H9 (cell line): Measurements from ENCODE around the gene FBXL15. TPM values are rescaled to one million over a fixed set of nuclear protein-coding genes. Genes with fewer than 3 reads are reported as not detected.

ENCODE experiments used
- DNase-seq: peaks from one replicate; pipeline ENCODE4 v3.0.0-alpha.2; 2017
- H2AFZ ChIP-seq: one replicate; pipeline ENCODE4 v1.6.1; 2013; ENCODE audit warnings: mild to moderate bottlenecking, low read length, control low read depth, moderate library complexity
- H2AK5ac ChIP-seq: 2 replicates; pipeline ENCODE4 v1.6.1; 2013; ENCODE audit warnings: low read length, control low read depth, mixed read lengths; ENCODE audit not compliant: insufficient read length
- H2BK120ac ChIP-seq: one replicate; pipeline ENCODE4 v1.6.1; 2013; ENCODE audit warnings: low read depth, mild to moderate bottlenecking, low read length, control low read depth, inconsistent platforms; ENCODE audit not compliant: poor library complexity, severe bottlenecking
- H2BK12ac ChIP-seq: 2 replicates; pipeline ENCODE4 v1.6.1; 2013; ENCODE audit warnings: low read length, control low read depth, mixed read lengths, low read depth; ENCODE audit not compliant: insufficient read length
- H2BK15ac ChIP-seq: 2 replicates; pipeline ENCODE4 v1.6.1; 2013; ENCODE audit warnings: low read depth, low read length, control low read depth
- H2BK20ac ChIP-seq: one replicate; pipeline ENCODE4 v1.6.1; 2013; ENCODE audit warnings: low read depth, mild to moderate bottlenecking, low read length, control low read depth, inconsistent platforms; ENCODE audit not compliant: poor library complexity, severe bottlenecking
- H2BK5ac ChIP-seq: 2 replicates; pipeline ENCODE4 v1.6.1; 2013; ENCODE audit warnings: low read length, control low read depth, mixed read lengths; ENCODE audit not compliant: insufficient read length
- H3K14ac ChIP-seq: 2 replicates; pipeline ENCODE4 v1.6.1; 2013; ENCODE audit warnings: low read length, control low read depth; ENCODE audit not compliant: insufficient read depth
- H3K18ac ChIP-seq: 2 replicates; pipeline ENCODE4 v1.6.1; 2013; ENCODE audit warnings: low read depth, mild to moderate bottlenecking, mixed read lengths, low read length, control low read depth; ENCODE audit not compliant: insufficient read length
- H3K23ac ChIP-seq: 2 replicates; pipeline ENCODE4 v1.6.1; 2013; ENCODE audit warnings: low read length, control low read depth, mixed read lengths, low read depth; ENCODE audit not compliant: insufficient read length
- H3K23me2 ChIP-seq: 2 replicates; pipeline ENCODE4 v1.6.1; 2013; ENCODE audit warnings: low read depth, mild to moderate bottlenecking, mixed read lengths, low read length, control low read depth; ENCODE audit not compliant: insufficient read length, poor library complexity, severe bottlenecking
- H3K27ac ChIP-seq: 2 replicates; pipeline ENCODE4 v1.5.1; 2013; ENCODE audit warnings: low read length, control low read depth, mixed read lengths, low read depth; ENCODE audit not compliant: insufficient read length
- H3K27me3 ChIP-seq: 2 replicates; pipeline ENCODE4 v1.6.1; 2013; ENCODE audit warnings: low read length, control low read depth, inconsistent platforms; ENCODE audit not compliant: insufficient read depth
- H3K4ac ChIP-seq: 2 replicates; pipeline ENCODE4 v1.6.1; 2013; ENCODE audit warnings: low read depth, mild to moderate bottlenecking, control low read depth, inconsistent platforms, low read length, moderate library complexity
- H3K4me1 ChIP-seq: 2 replicates; pipeline ENCODE4 v1.6.1; 2013; ENCODE audit warnings: low read length, control low read depth, inconsistent platforms; ENCODE audit not compliant: insufficient read depth
- H3K4me2 ChIP-seq: 2 replicates; pipeline ENCODE4 v1.6.1; 2013; ENCODE audit warnings: low read length, control low read depth, mixed read lengths; ENCODE audit not compliant: insufficient read length, insufficient read depth
- H3K56ac ChIP-seq: 2 replicates; pipeline ENCODE4 v1.6.1; 2013; ENCODE audit warnings: low read depth, mild to moderate bottlenecking, mixed read lengths, low read length, control low read depth; ENCODE audit not compliant: insufficient read length
- H3K79me1 ChIP-seq: 2 replicates; pipeline ENCODE4 v1.6.1; 2013; ENCODE audit warnings: low read depth, mild to moderate bottlenecking, moderate library complexity, low read length, control low read depth, inconsistent platforms; ENCODE audit not compliant: insufficient read depth, poor library complexity, severe bottlenecking
- H3K79me2 ChIP-seq: 2 replicates; pipeline ENCODE4 v1.6.1; 2013; ENCODE audit warnings: low read length, control low read depth, inconsistent platforms; ENCODE audit not compliant: insufficient read depth
- H3K9ac ChIP-seq: 2 replicates; pipeline ENCODE4 v1.6.1; 2013; ENCODE audit warnings: low read length, control low read depth, mixed read lengths; ENCODE audit not compliant: insufficient read length; ENCODE audit errors: extremely low read depth
- H3K9me3 ChIP-seq: one replicate; pipeline ENCODE4 v1.6.1; 2013; ENCODE audit warnings: low read depth, low read length, inconsistent platforms; ENCODE audit not compliant: control insufficient read depth
- H3T11ph ChIP-seq: one replicate; pipeline ENCODE4 v1.6.1; 2013; ENCODE audit warnings: mild to moderate bottlenecking, low read length, control low read depth, inconsistent platforms
- H4K20me1 ChIP-seq: one replicate; pipeline ENCODE4 v1.6.1; 2013; ENCODE audit not compliant: control insufficient read depth, insufficient read length, insufficient read depth
- H4K5ac ChIP-seq: 2 replicates; pipeline ENCODE4 v1.6.1; 2013; ENCODE audit warnings: low read depth, mild to moderate bottlenecking, mixed read lengths, low read length, control low read depth; ENCODE audit not compliant: insufficient read length
- H4K8ac ChIP-seq: replicated peaks from 2 replicates; pipeline ENCODE4 v1.6.1; 2013; ENCODE audit warnings: low read length, control low read depth, mixed read lengths, low read depth; ENCODE audit not compliant: insufficient read length
- H4K91ac ChIP-seq: 2 replicates; pipeline ENCODE4 v1.6.1; 2013; ENCODE audit warnings: low read depth, mild to moderate bottlenecking, moderate library complexity, mixed read lengths, low read length, control low read depth; ENCODE audit not compliant: insufficient read length
- H3K27ac Mint-ChIP-seq, 3 experiments: 2 replicates in 2 of 3; 3 replicates in 1 of 3; pipeline ENCODE4 v1.8.0; 2020 to 2021; ENCODE audit warnings: mixed read lengths in 3 of 3, mild to moderate bottlenecking in 1 of 3, moderate library complexity in 1 of 3
- H3K27me3 Mint-ChIP-seq: 2 replicates; pipeline ENCODE4 v1.8.0; 2021; ENCODE audit warnings: low read depth, mild to moderate bottlenecking, moderate library complexity, mixed read lengths
- H3K36me3 Mint-ChIP-seq, 3 experiments: 2 replicates in 2 of 3; 3 replicates in 1 of 3; pipeline ENCODE4 v1.8.0; 2020 to 2021; ENCODE audit warnings: low read depth in 3 of 3, mixed read lengths in 3 of 3; ENCODE audit not compliant: insufficient read depth in 1 of 3
- H3K4me1 Mint-ChIP-seq, 2 experiments: 2 replicates each; pipeline ENCODE4 v1.8.0; 2020; ENCODE audit warnings: mixed read lengths in 2 of 2
- H3K4me3 Mint-ChIP-seq, 2 experiments: 2 replicates in 1 of 2; 3 replicates in 1 of 2; pipeline ENCODE4 v1.8.0; 2020 to 2021; ENCODE audit warnings: mild to moderate bottlenecking in 2 of 2, mixed read lengths in 2 of 2, moderate library complexity in 1 of 2
- H3K9me3 Mint-ChIP-seq, 2 experiments: 2 replicates in 1 of 2; 3 replicates in 1 of 2; pipeline ENCODE4 v1.8.0; 2020; ENCODE audit warnings: mild to moderate bottlenecking in 2 of 2, mixed read lengths in 2 of 2, moderate library complexity in 1 of 2
- CTCF ChIP-seq: fragments of 200-600 bp; sonication (generic); conservative IDR thresholded peaks from 3 replicates; pipeline ENCODE4 v1.8.0; 2021; ENCODE audit warnings: antibody characterized with exemption, mild to moderate bottlenecking
- WGBS: extraction: QIAGEN DNeasy Blood & Tissue Kit; methylation state at CpG from one replicate; pipeline ENCODE4 v1.1.7; 2013; ENCODE audit warnings: missing lambda C conversion rate, low lambda C conversion rate, mixed read lengths; ENCODE audit not compliant: insufficient read length; ENCODE audit errors: extremely low coverage; 5-methylcytosine and 5-hydroxymethylcytosine counted together
- total RNA-seq: library from RNA; stranded (reverse); gene quantifications from 2 replicates; pipeline ENCODE4 v1.2.1, GENCODE V29; 2021

Gene FBXL15
- total RNA-seq, 1 experiment from 2014 or later, result 9.1 TPM

GRCh38 chr10:102401342-102401654 lies 19.3 kb upstream of the FBXL15 start:
- Histone ChIP-seq H2BK15ac (no peak overlapping the region), H3K27me3 (no peaks in the 10 kb centered on the region), H4K8ac (no peak overlapping the region), H3K23me2 (no peaks in the 10 kb centered on the region), H3K4ac (no peak overlapping the region), H3K23ac (no peak overlapping the region), H2BK12ac (no peak overlapping the region), H2BK20ac (no peak overlapping the region), H2BK5ac (no peak overlapping the region), H4K91ac (no peak overlapping the region), H4K5ac (no peak overlapping the region), H3K18ac (no peak overlapping the region), H3T11ph (no peak overlapping the region), H3K4me2 (no peak overlapping the region), H3K27ac (no peak overlapping the region), H2AK5ac (no peak overlapping the region), H2AFZ (no peak overlapping the region), H3K9me3 (no peaks in the 10 kb centered on the region), H3K9ac (no peak overlapping the region), H3K56ac (no peak overlapping the region), H2BK120ac (no peak overlapping the region), H3K14ac (no peak overlapping the region), H3K4me1 (no peaks in the 10 kb centered on the region), H3K79me1 (no peaks in the 10 kb centered on the region), H4K20me1 (no peaks in the 10 kb centered on the region), H3K79me2 (no peaks in the 10 kb centered on the region)
- no peak overlapping the region; a peak in 1 of 5 replicates for H3K4me3 Mint-ChIP-seq
- H3K36me3 Mint-ChIP-seq, result peaks cover 1 to 31% (median 19%) of the 10 kb centered on the region in 3 experiments; a peak in 5 of 7 replicates
- WGBS, result no CpG with 5 or more reads among the region's 8 CpGs
- peak overlapping the region in 1 of 3 experiments; percentile 59; a peak in 1 of 7 replicates for H3K27ac Mint-ChIP-seq
- H3K27me3 Mint-ChIP-seq, result peaks cover 46% of the 10 kb centered on the region
- peaks cover 6 to 18% of the 10 kb centered on the region in 2 experiments for H3K4me1 Mint-ChIP-seq
- DNase-seq, result no peak
- no peaks in the 10 kb centered on the region for H3K9me3 Mint-ChIP-seq
- TF ChIP-seq CTCF, result no peak
